Anterior cingulate cortex (tissue), 58 donors: ENCODE data around the gene COL9A3.

Experiments
- DNase-seq, 58 donors: peaks; one replicate each; lab custom pipeline; 2025; lab: John Stamatoyannopoulos, UW

COL9A3 gene

DNA sequence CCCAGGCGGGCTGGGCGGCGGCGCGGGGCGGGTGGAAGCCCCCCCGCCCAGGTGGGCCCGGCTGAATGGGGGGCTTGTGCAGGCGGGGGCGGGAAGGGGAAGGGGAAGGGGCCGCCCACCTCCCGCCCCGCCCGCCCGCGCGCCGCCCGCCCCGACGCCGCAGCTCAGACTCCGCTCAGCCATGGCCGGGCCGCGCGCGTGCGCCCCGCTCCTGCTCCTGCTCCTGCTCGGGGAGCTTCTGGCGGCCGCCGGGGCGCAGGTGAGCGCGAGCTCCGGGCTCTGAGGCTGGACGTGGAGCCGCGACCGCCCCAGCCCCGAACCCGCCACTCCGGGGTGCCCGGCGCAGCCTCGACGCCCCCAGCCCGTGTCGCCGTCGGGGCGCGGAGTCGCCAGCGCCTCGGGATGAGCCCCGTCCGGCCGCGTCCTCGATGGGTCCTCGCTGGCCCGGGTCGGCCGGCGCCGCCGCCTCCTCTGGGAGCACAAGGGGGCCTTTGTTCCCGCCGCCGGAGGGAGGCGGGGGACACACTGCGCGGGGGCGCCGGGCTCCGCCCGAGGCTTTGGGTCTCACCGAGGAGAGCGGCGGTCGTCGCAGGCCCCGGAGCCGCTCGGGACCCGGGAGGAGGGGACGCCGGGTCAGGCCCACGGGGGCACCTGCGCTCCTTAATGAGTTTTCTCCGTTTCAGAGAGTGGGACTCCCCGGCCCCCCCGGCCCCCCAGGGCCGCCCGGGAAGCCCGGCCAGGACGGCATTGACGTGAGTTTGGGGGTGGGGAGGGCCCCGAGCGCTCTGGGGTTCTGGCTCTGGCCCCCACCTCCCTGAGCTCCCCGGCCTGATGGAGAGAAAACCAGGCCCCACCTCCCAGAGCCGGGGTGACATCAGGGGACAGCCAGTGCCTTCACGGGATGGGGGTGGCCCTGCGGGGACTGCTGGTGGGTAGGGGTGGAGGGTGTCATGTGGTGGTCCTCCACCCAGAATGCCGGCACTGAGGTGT is at the start of gene COL9A3:
Gene COL9A3 (plus strand): TSS at position 167 of the 990 bp plus-strand sequence. CDS start 15 bp downstream, at position 182.
- DNase-seq, result peak in 36 of 58 donors; percentile 8 to 77 (median 53)

DNA sequence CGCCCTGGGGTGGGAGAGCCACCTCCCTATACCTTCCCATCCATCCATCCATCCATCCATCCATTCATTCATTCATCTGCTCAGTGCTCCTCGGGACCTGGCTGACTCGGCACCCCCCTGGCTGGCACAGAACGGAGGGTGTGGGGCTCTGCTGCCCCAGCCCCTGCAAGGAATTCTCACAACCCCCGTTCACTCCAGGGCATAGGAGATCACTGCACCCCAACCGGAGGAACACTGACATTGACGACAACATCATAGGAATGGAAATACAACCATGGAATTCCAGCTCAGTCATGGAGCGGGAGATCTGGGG is 48.7 kb upstream of the COL9A3 start:
- DNase-seq, result no peak

DNA sequence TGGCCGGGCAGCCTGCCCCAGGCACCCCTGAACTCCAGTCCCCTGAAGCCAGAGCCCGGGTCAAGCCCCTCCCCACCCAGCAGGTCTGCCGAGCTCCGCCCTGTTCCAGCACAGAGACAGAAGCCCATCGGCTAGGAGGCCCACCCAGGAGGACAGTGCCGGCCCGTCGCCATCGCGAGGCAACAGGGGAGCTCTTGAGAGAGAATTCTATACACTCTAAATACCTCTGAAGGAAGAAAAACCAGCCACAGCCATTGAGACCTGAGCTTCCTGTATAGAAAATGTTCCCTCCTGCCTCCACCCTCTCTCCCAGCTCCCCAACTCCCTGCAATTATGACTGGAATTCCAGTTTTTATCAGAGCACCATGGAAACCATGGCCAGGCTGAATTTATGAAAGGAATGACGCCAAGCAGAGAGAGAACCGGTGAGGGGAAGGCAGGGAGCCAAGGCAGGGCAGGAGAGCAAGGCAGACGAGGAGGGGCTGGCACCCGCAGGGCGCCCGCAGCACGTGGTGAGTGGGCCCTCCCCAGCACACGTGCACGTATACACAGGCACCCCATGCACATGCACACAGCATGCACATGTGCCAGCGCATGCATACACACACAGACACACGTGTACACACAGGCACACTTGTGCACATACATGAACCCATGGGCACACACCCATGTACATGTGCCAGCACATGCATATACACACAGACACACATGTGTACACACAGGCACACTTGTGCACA is 48.1 kb upstream of the COL9A3 start:
- DNase-seq, result peak in 12 of 58 donors; percentile 9 to 60 (median 30)

DNA sequence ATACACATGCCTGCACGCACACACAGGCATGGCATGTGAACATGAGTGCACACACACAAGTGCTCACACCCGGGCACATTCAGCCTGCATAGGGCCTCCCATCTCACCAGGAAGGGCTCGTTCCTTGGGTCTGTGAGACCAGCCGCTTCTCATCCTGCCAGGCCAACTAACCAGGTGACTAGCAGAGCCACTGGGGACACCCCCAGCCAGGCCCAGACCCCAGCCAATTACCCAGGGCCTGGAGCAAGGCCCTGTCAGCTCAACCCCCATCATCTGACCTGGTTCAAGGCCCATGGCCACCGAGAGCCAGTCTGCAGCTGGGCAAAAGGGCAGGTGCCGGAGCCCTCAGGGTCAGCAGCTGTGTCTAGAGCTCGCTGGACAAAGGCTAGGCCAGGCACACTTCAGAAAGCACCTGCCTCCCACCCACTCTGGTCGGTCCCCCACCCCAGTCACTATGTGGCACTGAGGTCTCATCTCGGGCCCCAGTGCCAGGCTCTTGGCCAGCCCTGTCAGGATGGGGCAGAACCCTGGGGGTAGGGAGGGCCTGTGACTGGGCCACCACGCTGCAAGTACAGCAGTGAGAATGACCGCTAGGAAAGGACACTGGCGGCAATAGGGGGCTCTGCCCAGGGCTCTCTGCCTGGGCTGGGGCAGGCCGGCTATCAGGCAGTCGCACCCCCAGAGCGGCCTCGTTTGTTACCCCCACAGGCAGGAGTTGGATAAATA is 47.3 kb upstream of the COL9A3 start:
- no peak for DNase-seq

DNA sequence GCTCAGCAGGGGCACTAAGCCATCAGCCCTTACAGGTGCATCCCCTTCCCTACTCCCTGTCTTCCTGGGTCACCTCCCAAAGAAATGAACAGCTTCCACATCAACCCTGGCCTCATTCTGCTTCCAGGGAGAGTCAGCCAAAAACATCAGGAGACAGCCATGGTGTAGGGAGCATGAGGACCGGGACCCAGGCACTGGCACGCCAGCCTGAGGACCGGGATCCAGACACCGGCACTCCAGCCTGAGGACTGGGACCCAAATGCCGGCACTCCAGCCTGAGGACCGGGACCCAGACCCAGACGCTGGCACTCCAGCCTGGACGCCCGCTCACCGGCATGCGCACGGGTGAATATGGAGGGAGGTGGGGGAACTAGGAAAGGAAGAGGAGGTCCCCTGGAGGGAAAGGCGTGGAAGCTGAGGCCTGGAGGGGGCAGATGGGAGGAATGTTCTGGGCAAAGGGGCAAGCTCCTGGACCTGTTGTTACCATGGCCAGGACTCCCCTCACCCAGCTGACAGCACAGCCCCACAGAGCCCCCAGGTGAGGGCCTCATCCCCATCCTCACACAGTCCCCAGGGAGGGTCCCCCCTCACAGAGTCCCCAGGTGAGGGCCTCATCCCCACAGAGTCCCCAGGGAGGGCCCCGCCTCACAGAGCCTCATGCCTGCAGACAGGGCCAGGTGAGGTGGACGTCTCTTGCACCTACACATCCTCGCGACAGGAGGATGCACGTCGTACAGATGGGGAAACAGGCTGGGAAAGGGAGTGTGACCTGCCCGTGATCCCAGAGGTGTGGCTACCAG is 46.5 kb upstream of the COL9A3 start:
- DNase-seq, result no peak

DNA sequence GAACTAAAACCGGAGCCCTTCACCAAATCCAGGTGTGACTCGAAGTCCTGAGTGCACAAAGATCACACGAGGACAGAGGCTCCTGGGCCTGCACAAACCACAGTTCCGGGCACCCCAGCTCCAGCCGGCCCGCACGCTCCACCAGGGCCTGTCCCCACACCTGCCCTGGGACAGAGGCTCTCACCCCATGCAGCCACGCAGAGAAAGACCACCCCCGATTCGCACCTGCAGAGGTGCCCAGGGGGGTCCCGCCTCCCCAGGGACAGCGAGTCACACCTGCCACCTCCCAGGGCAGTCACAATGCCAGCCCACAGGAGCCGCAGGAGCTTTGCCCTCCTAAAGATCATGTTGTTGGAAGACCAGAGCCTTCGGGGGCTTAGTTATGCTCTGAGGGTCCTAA is 45.9 kb upstream of the COL9A3 start:
- no peak for DNase-seq

DNA sequence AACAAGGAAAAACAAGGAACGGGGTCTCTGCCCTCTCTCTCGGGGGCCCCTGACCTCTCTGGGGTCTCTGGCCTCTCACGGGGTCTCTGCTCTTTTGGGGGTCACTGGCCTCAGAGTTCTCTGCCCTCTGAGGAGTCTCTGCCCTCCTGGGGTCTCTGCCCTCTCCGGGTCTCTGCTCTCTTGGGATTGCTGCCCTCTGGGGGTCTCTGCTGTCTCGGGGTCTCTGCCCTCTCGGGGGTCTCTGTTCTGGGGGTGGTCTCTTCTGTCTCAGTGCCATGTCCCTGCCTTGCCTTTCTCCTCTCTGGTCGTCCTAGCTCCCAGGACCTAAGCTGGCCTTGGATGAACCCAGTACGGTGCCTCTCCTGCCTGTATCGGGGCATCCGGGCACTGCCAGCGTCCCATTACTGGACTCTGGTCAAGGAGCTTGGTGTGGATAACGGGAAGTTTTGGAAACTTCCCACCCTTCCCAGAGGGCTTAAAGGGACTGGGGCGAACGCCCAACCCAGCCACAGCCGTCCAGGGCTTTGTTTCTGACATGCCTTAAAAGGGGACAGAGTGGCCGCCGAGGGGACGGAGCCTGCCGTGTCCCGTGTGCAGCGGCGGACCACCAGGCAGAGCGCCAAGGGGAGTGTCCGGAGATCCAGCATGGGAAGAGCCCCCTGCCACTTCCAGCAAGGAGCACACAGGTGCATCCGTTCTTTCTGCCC is 45.3 kb upstream of the COL9A3 start:
- no peak for DNase-seq

DNA sequence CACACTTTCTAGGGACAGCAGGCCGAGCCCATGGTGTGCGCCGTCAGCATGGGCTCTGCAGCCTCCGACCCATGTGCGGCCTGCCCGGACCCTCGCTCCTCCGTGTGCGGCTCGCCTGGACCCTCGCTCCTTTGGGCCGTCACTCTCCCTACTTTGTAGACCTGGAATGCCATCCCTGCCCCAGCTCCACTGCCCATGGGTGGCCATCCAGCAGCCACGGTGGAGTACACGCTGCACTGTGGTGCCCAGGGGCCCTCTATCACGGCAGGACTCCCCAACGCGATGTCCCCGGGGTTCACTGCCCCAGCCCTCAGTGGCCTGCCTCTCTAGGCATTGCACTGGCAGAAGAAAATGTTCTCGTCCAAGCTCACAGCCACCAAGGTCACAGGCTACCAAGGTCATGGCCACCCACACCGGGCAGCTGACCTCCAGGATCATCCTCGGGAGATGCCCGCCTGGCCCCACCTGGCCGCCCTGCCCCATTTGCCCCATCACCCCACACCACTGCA is 44.7 kb upstream of the COL9A3 start:
- no peak for DNase-seq

DNA sequence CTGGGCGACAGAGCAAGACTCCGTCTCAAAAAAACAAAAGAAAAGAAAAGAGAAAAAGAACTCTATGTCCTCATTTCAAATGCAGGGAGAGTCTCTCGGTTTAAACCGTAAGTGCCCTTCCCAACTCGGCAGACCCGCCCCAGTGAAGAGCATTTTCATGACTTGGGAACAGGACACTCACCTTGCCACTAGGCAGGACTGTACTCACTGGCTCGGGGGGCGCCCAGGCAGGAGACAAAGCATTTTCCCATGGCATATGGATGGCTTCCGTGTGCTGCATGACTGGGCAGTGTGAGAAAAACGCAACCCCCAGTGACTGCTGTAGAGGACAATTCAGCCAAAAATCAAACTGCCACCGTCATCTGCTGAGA is 44.2 kb upstream of the COL9A3 start:
- DNase-seq, result no peak

DNA sequence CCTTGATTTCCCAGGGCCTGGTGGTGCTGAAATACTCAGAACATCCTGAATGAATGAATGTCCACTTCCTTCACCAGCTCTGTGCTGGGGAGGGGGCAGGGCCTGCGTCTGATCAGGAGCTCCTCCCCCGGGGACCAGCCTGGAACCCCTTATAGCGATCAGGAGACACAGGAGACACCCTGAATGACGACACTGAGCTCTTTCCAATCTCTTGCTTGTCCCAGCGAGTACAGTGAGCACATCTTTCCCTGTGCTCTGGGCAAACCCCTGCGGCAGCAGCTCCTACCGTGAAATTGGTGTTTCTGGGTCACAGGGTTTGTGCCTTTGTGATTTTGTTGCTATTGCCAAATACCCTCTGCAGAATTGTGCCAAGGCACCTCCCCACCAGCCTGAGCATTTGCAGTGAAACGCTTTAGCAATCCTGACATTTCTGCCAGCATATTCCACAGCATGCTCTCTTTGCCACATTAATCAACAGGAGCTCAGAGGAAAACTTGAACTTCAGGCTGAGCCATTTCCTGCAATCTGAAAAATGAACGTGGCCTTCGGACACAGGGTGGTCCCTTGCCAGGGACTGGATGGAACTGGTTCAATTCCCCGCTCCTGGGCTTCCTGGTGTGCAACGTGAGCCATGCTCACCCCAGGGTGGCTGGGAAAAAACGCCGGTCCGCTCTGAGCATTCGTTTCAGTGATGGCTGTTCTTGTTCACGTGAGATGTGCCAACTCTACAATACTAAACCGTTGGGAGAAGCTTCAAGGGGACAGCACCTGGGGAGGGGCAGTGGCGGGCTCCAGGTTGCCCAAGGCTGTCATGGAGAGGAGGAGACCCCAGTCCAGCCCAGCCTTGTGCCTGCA is 43.6 kb upstream of the COL9A3 start:
- DNase-seq, result peak in 6 of 58 donors; percentile 10 to 29 (median 20)

DNA sequence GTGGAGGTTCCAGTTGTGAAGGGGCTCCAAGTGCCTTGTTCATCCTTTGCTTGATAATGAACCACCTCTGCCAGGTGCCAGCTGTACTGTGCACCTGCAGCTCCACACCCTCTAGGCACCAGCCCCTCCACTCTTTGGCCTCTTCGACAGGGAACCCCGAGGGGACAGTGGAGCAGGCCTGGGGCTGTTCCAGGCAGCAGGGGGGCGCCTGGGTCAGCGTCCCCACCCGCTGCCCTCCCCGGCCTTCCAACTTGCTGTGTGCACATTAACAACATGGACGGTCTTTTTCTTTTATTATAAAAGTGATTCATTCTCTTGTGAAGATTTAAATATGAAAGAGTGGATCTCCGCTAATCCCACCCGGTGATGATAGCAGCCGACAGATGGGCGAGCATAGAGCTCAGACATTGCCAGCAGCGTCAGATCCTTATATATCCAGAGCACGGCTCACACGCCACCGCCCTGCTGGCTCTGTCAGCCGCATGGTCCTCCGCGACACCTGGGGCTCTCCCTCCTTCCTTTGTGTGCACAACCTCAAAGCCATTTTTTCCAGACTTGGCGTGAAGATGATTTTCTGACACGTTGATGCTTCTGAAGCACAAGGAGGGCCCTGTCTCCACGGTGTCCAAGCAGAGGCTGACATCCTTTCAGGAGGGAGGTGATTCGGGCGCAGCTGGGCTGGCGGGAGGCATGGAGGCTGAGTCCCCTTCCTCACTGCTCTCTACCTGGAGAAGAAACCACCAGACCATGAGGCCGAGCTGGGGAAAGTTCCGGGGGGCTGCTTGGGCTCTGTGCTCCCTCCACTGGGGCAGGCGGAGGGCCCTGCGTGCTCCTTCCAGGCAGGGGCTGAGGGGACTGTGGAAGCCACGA is 42.8 kb upstream of the COL9A3 start:
- peak in 25 of 58 donors; percentile 21 to 67 (median 39) for DNase-seq

DNA sequence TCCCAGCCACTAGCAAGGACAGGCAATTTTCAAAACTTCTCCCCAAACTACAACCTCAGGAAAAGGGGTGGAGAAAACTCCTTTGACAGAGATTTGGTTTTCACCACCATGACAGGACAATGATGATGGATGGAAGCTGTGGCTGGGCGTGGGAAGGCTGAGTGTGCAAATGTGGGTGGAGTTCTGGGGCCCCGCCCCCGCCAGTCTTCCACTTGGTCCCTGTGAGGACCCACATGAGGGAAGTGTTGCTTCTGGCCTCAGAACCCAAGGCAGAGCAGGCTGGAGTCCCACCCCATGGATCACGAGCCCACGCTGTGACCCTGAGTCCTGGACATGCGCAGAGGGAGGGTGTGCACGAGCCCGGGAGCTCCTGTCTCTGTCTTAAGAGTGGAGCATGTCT is 42.1 kb upstream of the COL9A3 start:
- DNase-seq, result no peak

DNA sequence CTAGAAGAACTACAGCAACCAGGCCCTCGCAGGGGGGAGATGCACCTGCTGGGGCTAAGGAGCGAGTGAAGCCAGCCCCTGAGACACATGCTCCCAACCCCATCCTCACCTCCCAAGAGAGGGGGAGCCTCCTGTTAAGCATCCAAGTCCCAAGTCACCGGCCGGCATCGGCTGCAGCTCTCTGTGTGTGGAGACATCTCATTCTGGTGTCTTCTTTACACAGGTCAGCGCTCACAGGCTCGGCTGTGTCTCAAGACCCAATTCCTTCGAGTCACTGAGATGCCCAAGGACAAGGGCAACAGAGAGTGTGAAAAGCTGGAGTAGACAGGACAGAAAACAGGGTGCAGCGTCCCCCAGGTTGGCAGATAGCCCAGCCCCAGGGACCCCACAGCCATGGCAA is 41.6 kb upstream of the COL9A3 start:
- no peak for DNase-seq

DNA sequence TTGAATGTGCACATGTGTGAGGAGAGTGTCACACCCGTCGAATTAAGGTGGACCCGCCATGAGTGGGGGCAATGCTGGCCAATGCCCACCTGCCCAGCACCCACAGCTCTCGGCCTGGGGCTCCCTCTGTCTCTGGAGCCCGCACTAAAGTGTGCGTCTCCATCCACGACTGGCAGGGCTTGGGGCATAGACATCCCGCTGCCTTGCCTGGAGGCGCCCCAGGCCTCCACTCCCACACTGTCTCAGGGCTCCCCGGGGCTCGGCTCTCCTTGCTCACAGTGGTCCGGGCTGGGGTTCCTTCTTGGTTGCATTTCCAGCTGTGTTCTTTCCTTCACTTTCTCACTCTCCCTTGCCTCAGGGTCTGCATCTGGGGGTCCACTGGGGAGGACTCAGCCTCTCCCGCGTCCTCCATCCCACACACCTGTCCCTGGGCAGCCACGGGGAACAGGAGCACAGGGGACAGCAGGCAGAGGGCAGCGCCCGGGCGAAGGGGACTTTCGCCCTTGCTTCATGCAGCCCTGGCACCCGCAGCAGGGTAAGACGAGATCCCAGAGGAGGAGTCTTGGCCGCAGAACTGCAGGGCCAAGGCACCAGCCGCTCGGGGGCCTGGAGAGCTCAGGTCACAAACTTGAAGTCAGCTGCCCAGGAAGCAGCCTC is 40.7 kb upstream of the COL9A3 start:
- DNase-seq, result no peak

DNA sequence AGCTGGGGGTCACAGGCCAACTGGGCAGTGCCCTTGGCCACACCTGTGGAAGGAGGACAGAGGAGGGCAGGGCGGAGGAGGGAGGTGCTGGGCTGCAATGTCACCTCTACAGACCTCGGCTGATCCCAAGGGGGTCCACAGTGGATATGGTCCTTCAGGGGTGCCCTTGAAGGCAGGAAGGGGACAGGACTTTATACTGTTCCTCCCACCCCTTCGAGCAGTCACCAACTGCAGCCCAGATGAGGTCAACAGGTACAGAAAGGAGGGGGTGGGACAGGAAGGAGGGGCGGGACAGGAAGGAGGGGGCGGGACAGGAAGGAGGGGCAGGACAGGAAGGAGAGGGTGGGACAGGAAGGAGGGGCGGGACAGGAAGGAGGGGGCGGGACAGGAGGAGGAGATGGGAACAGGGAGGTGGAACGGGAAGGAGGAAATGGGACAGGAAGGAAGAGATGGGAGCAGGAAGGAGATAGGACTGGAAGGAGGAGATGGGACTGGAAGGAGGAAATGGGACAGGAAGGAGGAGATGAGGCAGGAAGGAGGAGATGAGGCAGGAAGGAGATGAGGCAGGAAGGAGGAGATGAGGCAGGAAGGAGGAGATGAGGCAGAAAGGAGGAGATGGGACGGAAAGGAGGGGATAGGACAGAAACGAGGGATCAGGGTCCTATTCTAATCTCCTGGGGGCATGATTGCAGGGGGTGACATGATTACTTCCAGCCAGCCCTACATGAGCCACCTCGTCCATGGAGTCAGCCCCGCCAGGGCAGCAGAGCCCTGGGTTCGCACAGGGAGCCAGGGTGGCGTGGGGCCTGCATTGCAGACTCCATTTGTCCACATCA is 39.9 kb upstream of the COL9A3 start:
- no peak for DNase-seq

DNA sequence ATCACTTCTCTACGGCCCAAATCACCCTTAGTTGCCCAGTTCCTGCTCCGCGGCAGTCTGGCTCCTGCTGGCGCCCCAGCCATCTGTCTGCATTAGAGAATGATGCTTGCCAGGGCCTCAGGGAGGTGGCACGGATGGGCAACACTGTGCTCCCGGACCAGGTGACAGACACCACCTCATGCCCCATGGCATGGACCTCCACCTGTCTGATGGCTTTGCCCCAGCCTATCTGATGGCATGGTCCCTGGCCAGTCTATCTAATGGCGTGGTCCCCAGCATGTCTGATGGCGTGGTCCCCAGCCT is 39.4 kb upstream of the COL9A3 start:
- no peak for DNase-seq
